Lung (tissue), 12 donors: ENCODE measurements around the gene SLC26A1. TPM values are rescaled to one million over a fixed set of nuclear protein-coding genes. Genes with fewer than 3 reads are reported as not detected.

Experiments
- ATAC-seq: fragments of 200-7000 bp; cut with Tn5 transposase; one replicate; pipeline ENCODE4 v1.9.1; 2020; ENCODE audit warnings: moderate number of reproducible peaks; ENCODE audit not compliant: insufficient read depth, low FRiP score
- DNase-seq, 3 donors: peaks; one replicate each; pipeline ENCODE4 v3.0.0-alpha.2; 2013 to 2017
- H3K27ac ChIP-seq, 2 donors: one replicate each; pipeline ENCODE4 v1.5.1; 2013; ENCODE audit warnings: mild to moderate bottlenecking in 2 of 2, moderate library complexity in 2 of 2, control low read depth in 1 of 2, inconsistent platforms in 1 of 2, low read depth in 1 of 2, low read length in 1 of 2
- H3K27me3 ChIP-seq, 3 donors: one replicate each; pipeline ENCODE4 v1.5.1; 2013; ENCODE audit warnings: low read length in 2 of 3; ENCODE audit not compliant: control insufficient read depth in 3 of 3, insufficient read depth in 3 of 3
- H3K36me3 ChIP-seq, 4 donors: one replicate each; pipeline ENCODE4 v1.5.1; 2013; ENCODE audit warnings: low read length in 4 of 4, mild to moderate bottlenecking in 1 of 4, moderate library complexity in 1 of 4; ENCODE audit not compliant: control insufficient read depth in 4 of 4, insufficient read depth in 4 of 4
- H3K4me1 ChIP-seq, 5 donors: one replicate each; pipeline ENCODE4 v1.5.1; 2013; ENCODE audit warnings: low read length in 5 of 5, mild to moderate bottlenecking in 2 of 5, moderate library complexity in 1 of 5; ENCODE audit not compliant: control insufficient read depth in 5 of 5, insufficient read depth in 5 of 5
- H3K4me3 ChIP-seq: one replicate; pipeline ENCODE4 v1.5.1; 2013; ENCODE audit warnings: mild to moderate bottlenecking, control low read depth, moderate library complexity
- H3K9ac ChIP-seq, 2 donors: one replicate each; pipeline ENCODE4 v1.5.1; 2013; ENCODE audit warnings: low read length in 2 of 2, control low read depth in 1 of 2; ENCODE audit not compliant: insufficient read depth in 1 of 2
- H3K9me3 ChIP-seq, 4 donors: one replicate each; pipeline ENCODE4 v1.5.1; 2013; ENCODE audit warnings: low read length in 3 of 4, mild to moderate bottlenecking in 1 of 4, moderate library complexity in 1 of 4; ENCODE audit not compliant: control insufficient read depth in 4 of 4, insufficient read depth in 3 of 4
- CTCF ChIP-seq: IDR thresholded peaks from 2 replicates; pipeline ENCODE4 v1.5.1; 2012; ENCODE audit warnings: mild to moderate bottlenecking; ENCODE audit errors: control extremely low read depth, extremely low read depth
- WGBS, 2 donors: extraction: QIAGEN DNeasy Blood & Tissue Kit; methylation state at CpG; one replicate each; pipeline ENCODE4 v1.1.7; 2013; 5-methylcytosine and 5-hydroxymethylcytosine counted together
- polyA plus RNA-seq, 2 donors: library from polyadenylated mRNA; stranded (reverse); fragments of 200-250 nt; gene quantifications; one replicate each; pipeline ENCODE4 v1.2.1, GENCODE V29; 2013
- total RNA-seq, 2 donors: library from RNA; depleted of rRNA in 1 of 2; stranded (reverse); fragments of >200 nt in 1 of 2; gene quantifications; one replicate each; pipeline ENCODE4 v1.2.1, GENCODE V29; 2014 to 2021
- donor health status: control.
- donor health status: control.
- donor health status: Bipolar disorder and iron deficiency.
- donor health status: healthy.
- donor health status: DM: yes; HTN: yes; CAD: no.

Gene SLC26A1
- total and polyA plus RNA-seq, 4 donors, result 0.20 to 0.83 (median 0.50) TPM

- WGBS, 2 donors, result 96% methylated on average over 26 of the region's 26 CpGs
- Histone ChIP-seq H3K27me3 (no peaks in the 10 kb centered on the region), H3K9me3 (no peaks in the 10 kb centered on the region), H3K36me3 (peaks cover 0 to 16% (median 0%) of the 10 kb centered on the region in 4 donors), H3K9ac (no peak overlapping the region), H3K27ac (no peak overlapping the region), H3K4me1 (peaks cover 0 to 19% (median 8%) of the 10 kb centered on the region in 5 donors), H3K4me3 (no peak overlapping the region)
- TF ChIP-seq CTCF, result no peak
- DNase-seq (no peak), ATAC-seq (no peak)
Observed at GRCh38 chr4:990746-991367, 2.3 kb downstream of the SLC26A1 start.

- Histone ChIP-seq H3K27me3 (no peaks in the 10 kb centered on the region), H3K9me3 (no peaks in the 10 kb centered on the region), H3K27ac (no peak overlapping the region), H3K36me3 (peaks cover 0 to 16% (median 0%) of the 10 kb centered on the region in 4 donors), H3K9ac (no peak overlapping the region), H3K4me1 (peaks cover 0 to 26% (median 11%) of the 10 kb centered on the region in 5 donors), H3K4me3 (no peak overlapping the region)
- no peak for DNase-seq
- ATAC-seq, result no peak
- no peak for TF ChIP-seq CTCF
- 96 to 97% methylated on average over 58 of the region's 58 CpGs for WGBS, 2 donors
Observed at GRCh38 chr4:989722-990471, 3.3 kb downstream of the SLC26A1 start.

GRCh38 chr4:988726-989721 is 4.2 kb downstream of the SLC26A1 start:
- Histone ChIP-seq H3K27ac (no peak overlapping the region), H3K9ac (no peak overlapping the region), H3K9me3 (no peaks in the 10 kb centered on the region), H3K4me1 (peaks cover 0 to 28% (median 11%) of the 10 kb centered on the region in 5 donors), H3K27me3 (no peaks in the 10 kb centered on the region), H3K36me3 (peaks cover 0 to 16% (median 0%) of the 10 kb centered on the region in 4 donors), H3K4me3 (no peak overlapping the region)
- 95 to 96% methylated on average over 67 to 69 of the region's 69 CpGs for WGBS, 2 donors
- TF ChIP-seq CTCF, result no peak
- DNase-seq (no peak), ATAC-seq (no peak)
